GM12878 (cell line): Measurements from ENCODE around the gene ADCY2. TPM values are rescaled to one million over a fixed set of nuclear protein-coding genes. Genes with fewer than 3 reads are reported as not detected.

Source experiments
- ATAC-seq: fragments of 200-7000 bp; cut with Tn5 transposase; 3 replicates; pipeline ENCODE4 v1.9.1; 2020; ENCODE audit warnings: mild to moderate bottlenecking, moderate library complexity
- BruUV-seq: library from RNA; stranded (reverse); fragments of 400-500 nt; replicated peaks from 2 replicates; lab custom pipeline; 2021; lab: Mats Ljungman, UMichigan
- CTCF ChIA-PET: fragments of 300-600 bp; sonication (Branson Sonifier 250); formaldehyde crosslinking; extraction: SDS; loops from one replicate; lab custom pipeline; 2021; ENCODE audit warnings: inconsistent platforms; lab: Yijun Ruan, JAX
- POLR2A ChIA-PET: fragments of 350-600 bp; formaldehyde crosslinking; extraction: SDS; loops from one replicate; lab custom pipeline; 2021; ENCODE audit warnings: inconsistent platforms; lab: Charles Lee
- RAD21 ChIA-PET: fragments of 300-600 bp; sonication (Branson Sonifier 250); formaldehyde crosslinking; loops from one replicate; lab custom pipeline; 2023; ENCODE audit warnings: antibody characterized with exemption; ENCODE audit not compliant: unreplicated experiment; lab: Charles Lee
- SMC1A ChIA-PET: fragments of 300-600 bp; sonication (Branson Sonifier 250); formaldehyde crosslinking; loops from one replicate; lab custom pipeline; 2023; ENCODE audit not compliant: unreplicated experiment, uncharacterized antibody; lab: Charles Lee
- DNase-seq: peaks from one replicate; pipeline ENCODE4 v3.0.0-alpha.2; 2011; ENCODE audit warnings: low read depth, low spot score
- FAIRE-seq: peaks from 3 replicates; lab custom pipeline; 2011; peaks lifted over from hg19 to GRCh38; lab: Jason Lieb, UNC
- H2AFZ ChIP-seq: 2 replicates; pipeline ENCODE4 v1.6.0; 2011; ENCODE audit warnings: low read depth, low read length, control low read depth; ENCODE audit not compliant: control insufficient read depth
- H3K27ac ChIP-seq: 2 replicates; pipeline ENCODE4 v1.5.1; 2011; ENCODE audit warnings: control low read depth; ENCODE audit not compliant: control insufficient read depth, insufficient read depth
- H3K27me3 ChIP-seq, 2 experiments: replicated peaks in 1 of 2; 2 replicates each; pipeline versions ENCODE4 v1.6.0 to v1.6.1; 2011; ENCODE audit warnings: low read length in 1 of 2; ENCODE audit not compliant: control insufficient read depth in 2 of 2, insufficient read depth in 2 of 2
- H3K36me3 ChIP-seq, 2 experiments: 2 replicates each; pipeline ENCODE4 v1.5.1; 2011; ENCODE audit warnings: low read length in 1 of 2; ENCODE audit not compliant: control insufficient read depth in 2 of 2, insufficient read depth in 2 of 2
- H3K4me1 ChIP-seq: 2 replicates; pipeline ENCODE4 v1.6.1; 2011; ENCODE audit warnings: mild to moderate bottlenecking, low read length, moderate library complexity, mixed read lengths; ENCODE audit not compliant: control insufficient read depth, insufficient read depth
- H3K4me2 ChIP-seq: 2 replicates; pipeline ENCODE4 v1.6.0; 2011; ENCODE audit warnings: control low read depth; ENCODE audit not compliant: control insufficient read depth, insufficient read depth
- H3K4me3 ChIP-seq: fragments of 200-600 bp; sonication (generic); 2 replicates; pipeline ENCODE4 v1.5.1; 2016
- H3K79me2 ChIP-seq: 2 replicates; pipeline ENCODE4 v1.6.0; 2011; ENCODE audit warnings: low read length; ENCODE audit not compliant: control insufficient read depth, insufficient read depth
- H3K9ac ChIP-seq: 2 replicates; pipeline ENCODE4 v1.8.0; 2011; ENCODE audit warnings: low read length, control low read depth, mixed read lengths; ENCODE audit not compliant: control insufficient read depth, insufficient read depth
- H3K9me3 ChIP-seq: replicated peaks from 3 replicates; pipeline ENCODE4 v1.5.1; 2011; ENCODE audit warnings: mild to moderate bottlenecking, low read length; ENCODE audit not compliant: control insufficient read depth, insufficient read depth
- H4K20me1 ChIP-seq: 2 replicates; pipeline ENCODE4 v1.6.0; 2011; ENCODE audit not compliant: control insufficient read depth, insufficient read depth
- FOXK2 ChIP-seq: fragments of 450-650 bp; IDR thresholded peaks from 2 replicates; pipeline ENCODE4 v1.6.1; 2017; ENCODE audit warnings: mild to moderate bottlenecking, moderate library complexity
- GABPA ChIP-seq: IDR thresholded peaks from 2 replicates; pipeline ENCODE4 v1.6.1; 2014; ENCODE audit warnings: antibody characterized with exemption, low read depth, mild to moderate bottlenecking, inconsistent platforms
- GATAD2B ChIP-seq: fragments of 450-650 bp; conservative IDR thresholded peaks from 2 replicates; pipeline ENCODE4 v1.6.1; 2017; ENCODE audit warnings: low read depth, mild to moderate bottlenecking, moderate library complexity
- HDAC2 ChIP-seq: fragments of 200-600 bp; sonication (generic); IDR thresholded peaks from 2 replicates; pipeline ENCODE4 v1.6.1; 2017
- IRF4 ChIP-seq: IDR thresholded peaks from 2 replicates; pipeline ENCODE4 v1.6.1; 2011; ENCODE audit warnings: low read depth, low read length
- MYC ChIP-seq: IDR thresholded peaks from 2 replicates; pipeline ENCODE4 v1.6.1; 2011; ENCODE audit warnings: mild to moderate bottlenecking, low read length, moderate library complexity, inconsistent platforms; ENCODE audit not compliant: insufficient read depth, insufficient replicate concordance, insufficient read length, severe bottlenecking
- NBN ChIP-seq: fragments of 450-650 bp; IDR thresholded peaks from 2 replicates; pipeline ENCODE4 v1.6.1; 2016
- STAT3 ChIP-seq: IDR thresholded peaks from 2 replicates; pipeline ENCODE4 v1.6.1; 2011; ENCODE audit warnings: low read depth, low read length, improper control_type of control experiment
- SUZ12 ChIP-seq: fragments of 200-600 bp; sonication (generic); IDR thresholded peaks from one replicate; pipeline ENCODE4 v1.6.1; 2018; ENCODE audit warnings: antibody characterized with exemption, mild to moderate bottlenecking; ENCODE audit not compliant: unreplicated experiment
- ZNF274 ChIP-seq: IDR thresholded peaks from one replicate; pipeline ENCODE4 v1.8.0; 2011; ENCODE audit not compliant: insufficient read length, insufficient read depth
- WGBS: methylation state at CpG from one replicate; pipeline ENCODE4 v1.1.6; 2016; ENCODE audit warnings: low lambda C conversion rate; ENCODE audit not compliant: insufficient replicate concordance, insufficient coverage; ENCODE audit errors: missing lambda C conversion rate; 5-methylcytosine and 5-hydroxymethylcytosine counted together
- in situ Hi-C: fragments of 300-500 bp; cut with MboI; formaldehyde crosslinking; loops from 9 replicates; pipeline ENCODE4 v1.14.3; 2018; ENCODE audit warnings: mixed read lengths
- intact Hi-C: fragments of 100-400 bp; cut with micrococcal nuclease; formaldehyde crosslinking; loops from one replicate; pipeline ENCODE4 v1.14.2; 2022; ENCODE audit not compliant: unreplicated experiment
- polyA plus RNA-seq, 11 experiments: library from polyadenylated mRNA; depleted of rRNA in 4 of 11; unstranded in 6 of 11; stranded (reverse) in 5 of 11; fragments of >200 nt; fragmentation: Nextera tagmentation in 4 of 11; fragmentation: Illumina TruSeq in 1 of 11; extraction: Ambion mirVana in 4 of 11; extraction: Trizol in 1 of 11; gene quantifications; 1 replicate in 1 of 11; 2 replicates in 10 of 11; pipeline versions ENCODE4 v1.2.1 to v1.2.3, GENCODE V29; 2011 to 2016; ENCODE audit warnings: inconsistent platforms in 2 of 11, missing spikeins in 2 of 11, low read depth in 1 of 11
- total RNA-seq, 4 experiments: library from RNA; depleted of rRNA in 3 of 4; stranded (reverse); fragments of >200 nt in 3 of 4; fragmentation: Illumina TruSeq in 1 of 4; extraction: Trizol in 1 of 4; gene quantifications; 2 replicates each; pipeline versions ENCODE4 v1.2.1 to v1.2.3, GENCODE V29; 2013 to 2021
- TF ChIP-seq, protein P1 (sequence below): fragments of 150-350 bp; IDR thresholded peaks from 2 replicates; pipeline ENCODE4 v1.6.1; 2014; ENCODE audit warnings: mild to moderate bottlenecking, low read depth, low read length
- TF ChIP-seq, protein P2 (sequence below): fragments of 450-650 bp; IDR thresholded peaks from 2 replicates; pipeline ENCODE4 v1.6.1; 2017; ENCODE audit warnings: borderline replicate concordance
- TF ChIP-seq, protein P3 (sequence below): fragments of 450-650 bp; formaldehyde crosslinking; IDR thresholded peaks from 2 replicates; pipeline ENCODE4 v1.4.0; 2020; ENCODE audit warnings: mild to moderate bottlenecking, moderate library complexity

Gene ADCY2
- total and polyA plus RNA-seq, 10 of the 15 experiments (the other 5 are each of a cell fraction or from before 2014, with no cell fraction given): 0.07 to 0.26 TPM; not detected in 8

DNA sequence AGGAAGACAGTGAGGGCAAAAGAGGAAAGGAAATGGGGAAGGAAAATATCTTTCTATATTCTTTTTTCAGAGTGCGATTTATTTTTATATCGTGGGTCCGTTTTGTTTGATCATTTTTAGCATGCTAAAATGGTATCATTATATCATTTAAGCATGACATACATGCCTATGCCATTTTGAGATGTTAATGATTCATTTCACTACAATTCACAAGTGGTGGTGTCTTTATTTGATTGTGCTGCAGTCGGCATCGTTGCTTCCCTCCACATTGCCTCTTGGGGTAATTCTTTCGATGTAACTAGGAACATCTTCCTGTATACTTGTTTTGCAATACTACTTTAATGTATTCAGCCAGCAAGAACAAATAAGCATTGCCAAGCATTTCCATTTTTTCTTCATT is 309.8 kb downstream of the ADCY2 start:
- in situ Hi-C loops (no loop called here), intact Hi-C loops (no loop called here)
- Histone ChIP-seq H2AFZ (no peak overlapping the region), H3K27ac (no peak overlapping the region), H3K9me3 (no peaks in the 10 kb centered on the region), H3K4me2 (no peak overlapping the region), H4K20me1 (no peaks in the 10 kb centered on the region), H3K9ac (no peak overlapping the region), H3K27me3 (no peaks in the 10 kb centered on the region), H3K4me1 (no peaks in the 10 kb centered on the region), H3K36me3 (no peaks in the 10 kb centered on the region), H3K79me2 (no peaks in the 10 kb centered on the region), H3K4me3 (no peak overlapping the region)
- TF ChIP-seq FOXK2: no peak
- TF ChIP-seq ZNF274: no peak
- TF ChIP-seq STAT3: no peak
- no peak for TF ChIP-seq SUZ12
- TF ChIP-seq HDAC2: no peak
- no peak for TF ChIP-seq IRF4
- no peak for TF ChIP-seq GATAD2B
- POLR2A ChIA-PET: no interaction called here
- DNase-seq: no peak
- 42% methylated on average over 6 of the region's 6 CpGs for WGBS
- CTCF ChIA-PET: no interaction called here
- RAD21 ChIA-PET: no interaction called here
- no peak for FAIRE-seq
- SMC1A ChIA-PET: no interaction called here
- no TSS peak for BruUV-seq
- ATAC-seq: no peak

DNA sequence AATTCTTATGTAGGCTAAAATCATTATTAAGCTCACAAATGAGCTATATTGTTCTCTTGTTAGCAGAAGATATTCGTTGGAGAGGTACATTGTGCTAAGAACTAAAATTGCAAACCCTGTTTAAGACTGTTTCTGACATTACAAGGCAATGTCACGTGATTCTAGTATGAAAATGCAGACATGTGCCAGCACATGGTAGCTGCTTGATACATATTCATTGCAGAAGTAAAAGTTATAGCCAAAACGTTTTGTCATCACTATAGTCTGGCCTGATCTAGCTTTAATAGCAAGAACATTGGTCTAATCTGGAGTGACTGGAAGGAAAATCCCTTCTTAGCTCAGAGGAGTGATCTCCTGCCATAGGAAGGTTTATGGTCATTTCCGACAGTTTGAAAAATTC is 310.3 kb downstream of the ADCY2 start:
- Histone ChIP-seq H2AFZ (no peak overlapping the region), H3K4me2 (no peak overlapping the region), H4K20me1 (no peaks in the 10 kb centered on the region), H3K27ac (no peak overlapping the region), H3K9me3 (no peaks in the 10 kb centered on the region), H3K4me3 (no peak overlapping the region), H3K36me3 (no peaks in the 10 kb centered on the region), H3K4me1 (no peaks in the 10 kb centered on the region), H3K79me2 (no peaks in the 10 kb centered on the region), H3K27me3 (no peaks in the 10 kb centered on the region), H3K9ac (no peak overlapping the region)
- 14% methylated on average over 4 of the region's 4 CpGs for WGBS
- no peak for FAIRE-seq
- POLR2A ChIA-PET: no interaction called here
- ATAC-seq: no peak
- SMC1A ChIA-PET: no interaction called here
- intact Hi-C loops (no loop called here), in situ Hi-C loops (no loop called here)
- no TSS peak for BruUV-seq
- CTCF ChIA-PET: no interaction called here
- RAD21 ChIA-PET: no interaction called here
- no peak for DNase-seq
- TF ChIP-seq NBN (no peak), MYC (no peak), GABPA (no peak)
- TF ChIP-seq, protein P1, sequence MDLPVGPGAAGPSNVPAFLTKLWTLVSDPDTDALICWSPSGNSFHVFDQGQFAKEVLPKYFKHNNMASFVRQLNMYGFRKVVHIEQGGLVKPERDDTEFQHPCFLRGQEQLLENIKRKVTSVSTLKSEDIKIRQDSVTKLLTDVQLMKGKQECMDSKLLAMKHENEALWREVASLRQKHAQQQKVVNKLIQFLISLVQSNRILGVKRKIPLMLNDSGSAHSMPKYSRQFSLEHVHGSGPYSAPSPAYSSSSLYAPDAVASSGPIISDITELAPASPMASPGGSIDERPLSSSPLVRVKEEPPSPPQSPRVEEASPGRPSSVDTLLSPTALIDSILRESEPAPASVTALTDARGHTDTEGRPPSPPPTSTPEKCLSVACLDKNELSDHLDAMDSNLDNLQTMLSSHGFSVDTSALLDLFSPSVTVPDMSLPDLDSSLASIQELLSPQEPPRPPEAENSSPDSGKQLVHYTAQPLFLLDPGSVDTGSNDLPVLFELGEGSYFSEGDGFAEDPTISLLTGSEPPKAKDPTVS: no peak
- TF ChIP-seq, protein P2, sequence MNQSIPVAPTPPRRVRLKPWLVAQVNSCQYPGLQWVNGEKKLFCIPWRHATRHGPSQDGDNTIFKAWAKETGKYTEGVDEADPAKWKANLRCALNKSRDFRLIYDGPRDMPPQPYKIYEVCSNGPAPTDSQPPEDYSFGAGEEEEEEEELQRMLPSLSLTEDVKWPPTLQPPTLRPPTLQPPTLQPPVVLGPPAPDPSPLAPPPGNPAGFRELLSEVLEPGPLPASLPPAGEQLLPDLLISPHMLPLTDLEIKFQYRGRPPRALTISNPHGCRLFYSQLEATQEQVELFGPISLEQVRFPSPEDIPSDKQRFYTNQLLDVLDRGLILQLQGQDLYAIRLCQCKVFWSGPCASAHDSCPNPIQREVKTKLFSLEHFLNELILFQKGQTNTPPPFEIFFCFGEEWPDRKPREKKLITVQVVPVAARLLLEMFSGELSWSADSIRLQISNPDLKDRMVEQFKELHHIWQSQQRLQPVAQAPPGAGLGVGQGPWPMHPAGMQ: no peak
- TF ChIP-seq, protein P3, sequence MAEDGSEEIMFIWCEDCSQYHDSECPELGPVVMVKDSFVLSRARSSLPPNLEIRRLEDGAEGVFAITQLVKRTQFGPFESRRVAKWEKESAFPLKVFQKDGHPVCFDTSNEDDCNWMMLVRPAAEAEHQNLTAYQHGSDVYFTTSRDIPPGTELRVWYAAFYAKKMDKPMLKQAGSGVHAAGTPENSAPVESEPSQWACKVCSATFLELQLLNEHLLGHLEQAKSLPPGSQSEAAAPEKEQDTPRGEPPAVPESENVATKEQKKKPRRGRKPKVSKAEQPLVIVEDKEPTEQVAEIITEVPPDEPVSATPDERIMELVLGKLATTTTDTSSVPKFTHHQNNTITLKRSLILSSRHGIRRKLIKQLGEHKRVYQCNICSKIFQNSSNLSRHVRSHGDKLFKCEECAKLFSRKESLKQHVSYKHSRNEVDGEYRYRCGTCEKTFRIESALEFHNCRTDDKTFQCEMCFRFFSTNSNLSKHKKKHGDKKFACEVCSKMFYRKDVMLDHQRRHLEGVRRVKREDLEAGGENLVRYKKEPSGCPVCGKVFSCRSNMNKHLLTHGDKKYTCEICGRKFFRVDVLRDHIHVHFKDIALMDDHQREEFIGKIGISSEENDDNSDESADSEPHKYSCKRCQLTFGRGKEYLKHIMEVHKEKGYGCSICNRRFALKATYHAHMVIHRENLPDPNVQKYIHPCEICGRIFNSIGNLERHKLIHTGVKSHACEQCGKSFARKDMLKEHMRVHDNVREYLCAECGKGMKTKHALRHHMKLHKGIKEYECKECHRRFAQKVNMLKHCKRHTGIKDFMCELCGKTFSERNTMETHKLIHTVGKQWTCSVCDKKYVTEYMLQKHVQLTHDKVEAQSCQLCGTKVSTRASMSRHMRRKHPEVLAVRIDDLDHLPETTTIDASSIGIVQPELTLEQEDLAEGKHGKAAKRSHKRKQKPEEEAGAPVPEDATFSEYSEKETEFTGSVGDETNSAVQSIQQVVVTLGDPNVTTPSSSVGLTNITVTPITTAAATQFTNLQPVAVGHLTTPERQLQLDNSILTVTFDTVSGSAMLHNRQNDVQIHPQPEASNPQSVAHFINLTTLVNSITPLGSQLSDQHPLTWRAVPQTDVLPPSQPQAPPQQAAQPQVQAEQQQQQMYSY (CRISPR knock-in tag): no peak
